ENCODE data around the gene KMT2B. TPM values are rescaled to one million over a fixed set of nuclear protein-coding genes. Genes with fewer than 3 reads are reported as not detected.
"Not testable (repeated sequence)": the region's sequence is repeated elsewhere in the genome, so short reads cannot be mapped to it uniquely, and the experiment has no call there.

Gene KMT2B
- total and polyA plus RNA-seq, 9 of the 15 experiments (the other 6 are each of a cell fraction or from before 2014, with no cell fraction given) = 0.63 to 43.9 (median 8.1) TPM

DNA sequence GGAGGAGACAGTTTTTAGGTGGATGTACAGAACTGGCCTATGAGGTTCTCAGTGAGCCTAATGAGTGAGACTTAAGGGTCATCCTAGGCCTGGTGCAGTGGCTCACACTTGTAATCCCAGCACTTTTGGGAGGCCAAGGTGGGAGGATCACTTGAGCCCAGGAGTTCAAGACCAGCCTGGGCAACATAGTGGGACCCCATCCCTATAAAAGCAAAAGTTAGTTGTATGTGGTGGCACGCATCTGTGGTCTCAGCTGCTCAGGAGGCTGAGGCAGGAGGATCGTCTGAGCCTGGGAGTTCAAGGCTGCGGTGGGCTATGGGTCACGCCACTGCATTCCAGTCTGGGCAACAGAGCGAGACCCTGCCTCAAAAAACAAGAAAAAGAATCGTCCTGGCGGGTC is 6.3 kb downstream of the KMT2B start:
- BruUV-seq (replicated peaks); H3K27ac ChIP-seq (ENCODE audit: extremely low read depth, low read depth, low read length); H2AFZ ChIP-seq (ENCODE audit: low read depth, low read length); H3K4me2 ChIP-seq (ENCODE audit: insufficient read depth, low read length); H3K9ac ChIP-seq (ENCODE audit: insufficient read depth in 1 of 2, low read depth in 2 of 2, low read length in 2 of 2); H3K9me1 ChIP-seq (ENCODE audit: control insufficient read depth, insufficient read depth, low read length); H3K4me3 ChIP-seq; CTCF ChIA-PET (ENCODE audit: low intra/inter-chr PET ratio); in situ Hi-C loops (cut with MboI); H4K20me1 ChIP-seq (replicated peaks; ENCODE audit: control insufficient read depth, insufficient read depth, low read length); ATAC-seq; H3K9me3 ChIP-seq (replicated peaks; ENCODE audit: control insufficient read depth, insufficient read depth, low read depth, low read length); FAIRE-seq; intact Hi-C loops (cut with micrococcal nuclease); DNase-seq (ENCODE audit: extremely low read depth in 1 of 4, low spot score in 3 of 4); H3K27me3 ChIP-seq (ENCODE audit: control insufficient read depth in 2 of 2, insufficient read depth in 2 of 2, low read length in 2 of 2): not testable (repeated sequence)
- Histone ChIP-seq H3K4me1 (replicated peaks in 1 of 2; ENCODE audit: control insufficient read depth in 2 of 2, insufficient read depth in 2 of 2, low read length in 2 of 2) (peaks cover 3 to 23% of the 10 kb centered on the region in 2 experiments), H3K36me3 (ENCODE audit: control insufficient read depth, insufficient read depth, low read length) (peaks cover 94% of the 10 kb centered on the region; the same call in 2 of the 3 replicates), H3K79me2 (ENCODE audit: control insufficient read depth, insufficient read depth, low read length) (peaks cover 21% of the 10 kb centered on the region)
- 95% methylated on average over 7 of the region's 7 CpGs for WGBS (ENCODE audit: insufficient coverage, low coverage, missing lambda C conversion rate)
- POLR2A ChIA-PET = interaction anchor here (0.6 to 3.2 kb wide), 4 partner anchors 13 to 63 kb away, joined by 3 to 19 read pairs (median 8); partner anchors contain the start of genes PSENEN and U2AF1L4

DNA sequence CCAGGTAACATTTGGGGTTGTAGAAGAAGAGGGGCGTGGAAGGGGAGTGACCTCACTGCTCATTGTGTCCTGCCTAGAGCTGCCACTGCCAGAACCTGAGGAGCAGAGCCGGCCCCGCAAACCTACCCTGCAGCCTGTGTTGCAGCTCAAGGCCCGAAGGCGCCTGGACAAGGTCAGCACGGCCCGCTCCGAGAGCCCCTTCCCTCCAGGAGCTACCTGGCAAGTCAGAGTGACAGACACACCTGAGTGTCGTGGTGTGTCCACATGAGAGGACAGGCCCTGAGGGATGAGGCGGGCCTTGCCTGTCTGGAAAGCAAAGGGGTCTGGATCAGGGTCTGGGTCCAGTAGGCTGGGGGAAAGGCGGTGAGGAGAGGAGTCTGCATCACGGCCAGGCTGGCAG is 6.8 kb downstream of the KMT2B start:
- no peak overlapping the region for H2AFZ ChIP-seq (ENCODE audit: low read depth, low read length)
- peaks cover 95% of the 10 kb centered on the region; the same call in 2 of the 3 replicates for H3K36me3 ChIP-seq (ENCODE audit: control insufficient read depth, insufficient read depth, low read length)
- intact Hi-C loops (cut with micrococcal nuclease) (no loop called here), in situ Hi-C loops (cut with MboI) (no loop called here)
- ChIA-PET CTCF (ENCODE audit: low intra/inter-chr PET ratio) (no interaction called here), POLR2A (interaction anchor here (0.6 to 3.2 kb wide), 4 partner anchors 13 to 214 kb away, joined by 3 to 19 read pairs (median 8); partner anchors contain the start of genes PSENEN and U2AF1L4)
- no peak overlapping the region for H3K4me3 ChIP-seq
- H3K9ac ChIP-seq (ENCODE audit: insufficient read depth in 1 of 2, low read depth in 2 of 2, low read length in 2 of 2) = no peak overlapping the region; a peak in 1 of 4 replicates
- H3K4me2 ChIP-seq (ENCODE audit: insufficient read depth, low read length) = no peak overlapping the region
- BruUV-seq (replicated peaks) = no TSS peak
- peaks cover 0 to 18% of the 10 kb centered on the region in 2 experiments; a peak in 2 of 5 replicates for H3K4me1 ChIP-seq (replicated peaks in 1 of 2; ENCODE audit: control insufficient read depth in 2 of 2, insufficient read depth in 2 of 2, low read length in 2 of 2)
- H3K27me3 ChIP-seq (ENCODE audit: control insufficient read depth in 2 of 2, insufficient read depth in 2 of 2, low read length in 2 of 2) = no peaks in the 10 kb centered on the region
- 0 out of 2 replicates have a peak, but pooled peaks cover 2% of the 10 kb centered on the region for H4K20me1 ChIP-seq (replicated peaks; ENCODE audit: control insufficient read depth, insufficient read depth, low read length)
- no peak for ATAC-seq
- no peak overlapping the region for H3K27ac ChIP-seq (ENCODE audit: extremely low read depth, low read depth, low read length)
- H3K9me3 ChIP-seq (replicated peaks; ENCODE audit: control insufficient read depth, insufficient read depth, low read depth, low read length) = no peaks in the 10 kb centered on the region
- WGBS (ENCODE audit: insufficient coverage, low coverage, missing lambda C conversion rate) = 97% methylated on average over 9 of the region's 12 CpGs
- H3K79me2 ChIP-seq (ENCODE audit: control insufficient read depth, insufficient read depth, low read length) = peaks cover 17% of the 10 kb centered on the region
- TF ChIP-seq POLR2G (IDR thresholded peaks at IDR 0.05; ENCODE audit: low read depth, low read length) (0 out of 2 replicates have a peak, but pooled peaks have one; percentile 38), MYC (IDR thresholded peaks at IDR 0.05; ENCODE audit: low read depth, low read length) (no peak), MYC (CRISPR knock-in tag; IDR thresholded peaks at IDR 0.05; ENCODE audit: borderline replicate concordance, low read depth) (no peak)
- no peak for FAIRE-seq
- no peaks in the 10 kb centered on the region for H3K9me1 ChIP-seq (ENCODE audit: control insufficient read depth, insufficient read depth, low read length)
- DNase-seq (ENCODE audit: extremely low read depth in 1 of 4, low spot score in 3 of 4) = no peak

All from K562 (cell line).